Testis (tissue), 3 donors: ENCODE results near the gene CCR7. TPM values are rescaled to one million over a fixed set of nuclear protein-coding genes. Genes with fewer than 3 reads are reported as not detected.
"Not testable (repeated sequence)": the region's sequence is repeated elsewhere in the genome, so short reads cannot be mapped to it uniquely, and the experiment has no call there.

Source experiments
- DNase-seq: peaks from one replicate; pipeline ENCODE4 v3.0.0-alpha.2; 2019
- H3K27ac ChIP-seq, 2 donors: fragments of 200-600 bp; sonication (generic); one replicate each; pipeline ENCODE4 v1.5.1; 2019
- H3K27me3 ChIP-seq: fragments of 200-600 bp; sonication (generic); one replicate; pipeline ENCODE4 v1.5.1; 2019
- H3K36me3 ChIP-seq: fragments of 200-600 bp; sonication (generic); one replicate; pipeline ENCODE4 v1.5.1; 2017; ENCODE audit warnings: low read depth; ENCODE audit errors: missing control alignments
- H3K4me1 ChIP-seq: fragments of 200-600 bp; sonication (generic); one replicate; pipeline ENCODE4 v1.5.1; 2019
- H3K4me3 ChIP-seq, 2 donors: fragments of 200-600 bp; sonication (generic); one replicate each; pipeline ENCODE4 v1.5.1; 2017 to 2019
- H3K9me3 ChIP-seq: fragments of 200-600 bp; sonication (generic); one replicate; pipeline ENCODE4 v1.5.1; 2017
- POLR2A ChIP-seq: fragments of 450-650 bp; IDR thresholded peaks from one replicate; pipeline ENCODE4 v1.6.1; 2017; ENCODE audit warnings: antibody characterized with exemption, mild to moderate bottlenecking, moderate library complexity
- WGBS, 2 donors: methylation state at CpG; one replicate each; pipeline ENCODE4 v1.1.5; 2018; 5-methylcytosine and 5-hydroxymethylcytosine counted together
- intact Hi-C: fragments of 100-400 bp; cut with DNase I; formaldehyde crosslinking; loops from one replicate; pipeline ENCODE4 v1.15.1; 2023; ENCODE audit warnings: low total_unique reads
- polyA plus RNA-seq: library from polyadenylated mRNA; stranded (reverse); fragments of 350-450 nt; fragmentation: Illumina TruSeq; extraction: RNeasy Lipid Tissue Mini Kit (QIAGEN cat#74804); gene quantifications from one replicate; pipeline ENCODE4 v1.2.3, GENCODE V29; 2014; ENCODE audit warnings: low read depth, low replicate concordance; ENCODE audit not compliant: insufficient read depth
- total RNA-seq, 2 donors: library from RNA; depleted of rRNA; stranded (reverse); fragments of >200 nt; gene quantifications; one replicate each; pipeline ENCODE4 v1.2.3, GENCODE V29; 2016
- TF ChIP-seq, protein P1 (sequence below), 3 experiments: fragments of 450-650 bp in 2 of 3; fragments of 200-600 bp in 1 of 3; sonication (generic) in 1 of 3; IDR thresholded peaks; one replicate each; pipeline ENCODE4 v1.5.1; 2016 to 2019; ENCODE audit warnings: antibody characterized with exemption in 3 of 3, mild to moderate bottlenecking in 2 of 3, moderate library complexity in 1 of 3

The CCR7 gene
- total and polyA plus RNA-seq, 3 donors from 2014 or later = 0.87 to 1.5 (median 1.3) TPM

- Histone ChIP-seq H3K27me3 (no peaks in the 10 kb centered on the region), H3K36me3 (no peaks in the 10 kb centered on the region), H3K4me3 (no peak overlapping the region), H3K27ac (no peak overlapping the region), H3K9me3 (no peaks in the 10 kb centered on the region), H3K4me1 (peaks cover 54% of the 10 kb centered on the region)
- WGBS, 2 donors = 85 to 86% methylated on average over 2 of the region's 2 CpGs
- intact Hi-C loops = no loop called here
- no peak for DNase-seq
- TF ChIP-seq, protein P1, sequence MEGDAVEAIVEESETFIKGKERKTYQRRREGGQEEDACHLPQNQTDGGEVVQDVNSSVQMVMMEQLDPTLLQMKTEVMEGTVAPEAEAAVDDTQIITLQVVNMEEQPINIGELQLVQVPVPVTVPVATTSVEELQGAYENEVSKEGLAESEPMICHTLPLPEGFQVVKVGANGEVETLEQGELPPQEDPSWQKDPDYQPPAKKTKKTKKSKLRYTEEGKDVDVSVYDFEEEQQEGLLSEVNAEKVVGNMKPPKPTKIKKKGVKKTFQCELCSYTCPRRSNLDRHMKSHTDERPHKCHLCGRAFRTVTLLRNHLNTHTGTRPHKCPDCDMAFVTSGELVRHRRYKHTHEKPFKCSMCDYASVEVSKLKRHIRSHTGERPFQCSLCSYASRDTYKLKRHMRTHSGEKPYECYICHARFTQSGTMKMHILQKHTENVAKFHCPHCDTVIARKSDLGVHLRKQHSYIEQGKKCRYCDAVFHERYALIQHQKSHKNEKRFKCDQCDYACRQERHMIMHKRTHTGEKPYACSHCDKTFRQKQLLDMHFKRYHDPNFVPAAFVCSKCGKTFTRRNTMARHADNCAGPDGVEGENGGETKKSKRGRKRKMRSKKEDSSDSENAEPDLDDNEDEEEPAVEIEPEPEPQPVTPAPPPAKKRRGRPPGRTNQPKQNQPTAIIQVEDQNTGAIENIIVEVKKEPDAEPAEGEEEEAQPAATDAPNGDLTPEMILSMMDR (IDR thresholded peaks at IDR 0.05) = no peak
- TF ChIP-seq POLR2A = no peak
Observed at GRCh38 chr17:40547785-40548478, 17.3 kb downstream of the CCR7 start.

GRCh38 chr17:40547079-40547784 lies 18.0 kb downstream of the CCR7 start:
- Histone ChIP-seq H3K4me1 (peaks cover 54% of the 10 kb centered on the region), H3K27ac (no peak overlapping the region), H3K36me3 (no peaks in the 10 kb centered on the region), H3K9me3 (no peaks in the 10 kb centered on the region), H3K4me3 (no peak overlapping the region), H3K27me3 (no peaks in the 10 kb centered on the region)
- TF ChIP-seq, protein P1 (IDR thresholded peaks at IDR 0.05) = no peak
- TF ChIP-seq POLR2A = no peak
- DNase-seq = peak; percentile 12
- 76 to 85% methylated on average over 10 to 11 of the region's 11 CpGs for WGBS, 2 donors
- intact Hi-C loops = no loop called here

- intact Hi-C loops, H3K27me3 ChIP-seq, DNase-seq, H3K27ac ChIP-seq, H3K9me3 ChIP-seq, H3K4me3 ChIP-seq, H3K36me3 ChIP-seq: not testable (repeated sequence)
- WGBS, 2 donors = 88 to 92% methylated on average over 4 of the region's 4 CpGs
- H3K4me1 ChIP-seq = peaks cover 54% of the 10 kb centered on the region
Observed at GRCh38 chr17:40546497-40546896, 18.8 kb downstream of the CCR7 start.

DNA sequence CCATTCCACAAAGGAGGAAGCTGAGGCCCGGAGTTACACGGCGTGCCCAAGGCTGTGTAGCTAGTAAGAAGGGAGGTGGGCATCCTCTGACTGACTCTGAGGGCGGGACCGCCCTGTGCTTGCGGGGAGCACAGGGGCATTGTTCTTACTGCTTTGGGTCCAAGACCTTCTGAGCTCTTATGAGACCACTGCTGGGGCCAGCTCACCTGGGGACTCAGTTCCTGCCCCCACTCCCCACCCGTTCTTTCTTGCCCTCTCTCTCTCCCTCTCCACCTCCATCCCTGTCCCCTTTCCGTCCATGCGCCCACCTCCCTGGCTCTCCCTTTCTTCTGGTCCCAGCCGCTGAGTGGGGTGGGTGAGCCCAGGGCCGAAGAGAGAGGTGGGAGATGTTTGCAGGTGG lies 19.6 kb downstream of the CCR7 start:
- Histone ChIP-seq H3K27me3 (no peaks in the 10 kb centered on the region), H3K4me3 (no peak overlapping the region), H3K4me1 (peaks cover 54% of the 10 kb centered on the region), H3K36me3 (no peaks in the 10 kb centered on the region), H3K9me3 (no peaks in the 10 kb centered on the region), H3K27ac (no peak overlapping the region)
- no peak for DNase-seq
- WGBS, 2 donors = 92 to 93% methylated on average over 11 of the region's 11 CpGs
- TF ChIP-seq POLR2A = no peak
- TF ChIP-seq, protein P1 (IDR thresholded peaks at IDR 0.05) = no peak
- intact Hi-C loops = no loop called here

DNA sequence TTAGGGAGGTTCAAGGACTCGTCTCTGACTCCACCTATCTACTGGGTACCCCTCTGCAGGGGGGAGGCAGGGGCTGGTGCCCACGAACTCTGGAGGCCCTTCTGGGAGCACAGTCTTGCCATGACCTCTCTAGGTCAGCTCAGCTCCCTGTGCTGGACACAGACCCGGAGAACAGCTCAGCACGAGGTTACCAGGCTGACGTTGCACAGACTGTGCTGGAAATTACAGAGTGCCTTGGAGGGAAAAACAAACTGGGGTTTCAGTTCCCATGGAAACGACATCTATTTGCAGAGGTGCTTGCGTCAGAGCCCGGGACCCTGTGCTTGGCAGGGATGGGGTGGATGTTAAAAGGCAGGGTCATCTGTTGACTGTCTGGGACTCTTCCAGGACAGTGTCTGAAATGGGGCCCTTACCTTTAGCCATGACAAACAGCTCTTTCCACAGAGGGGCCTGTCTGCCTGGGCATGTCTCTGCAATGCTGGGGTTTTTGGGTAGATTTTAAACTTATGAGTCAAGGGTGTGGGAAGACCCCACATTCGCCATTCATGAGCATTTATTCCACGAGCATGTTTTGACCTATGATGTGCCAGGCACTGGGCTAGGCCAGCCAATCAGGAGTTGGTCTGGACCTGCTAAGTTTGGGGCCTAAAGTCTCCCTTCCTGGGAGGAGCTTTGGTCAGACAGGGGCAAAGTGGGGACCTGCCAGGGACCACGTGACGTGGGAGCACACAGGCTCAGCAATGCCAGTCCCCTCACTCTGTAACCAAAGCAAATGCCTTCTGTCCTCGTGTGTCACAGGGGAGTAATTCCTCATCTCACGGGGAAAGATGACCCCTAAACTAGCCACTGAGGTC lies 22.5 kb downstream of the CCR7 start:
- no peak overlapping the region for H3K4me3 ChIP-seq
- no peaks in the 10 kb centered on the region for H3K9me3 ChIP-seq
- peaks cover 50% of the 10 kb centered on the region for H3K4me1 ChIP-seq
- no peaks in the 10 kb centered on the region for H3K27me3 ChIP-seq
- TF ChIP-seq, protein P1 (IDR thresholded peaks at IDR 0.05) = no peak
- TF ChIP-seq POLR2A = no peak
- peak overlapping the region; percentile 85 to 89 for H3K27ac ChIP-seq
- 38 to 40% methylated on average over 11 to 14 of the region's 14 CpGs for WGBS, 2 donors
- no peaks in the 10 kb centered on the region for H3K36me3 ChIP-seq
- intact Hi-C loops = no loop called here
- DNase-seq = peak; percentile 92
